ENCODE results near the gene ZBTB8OS.
A peak's percentile ranks its signal among the peaks of the same experiment; 100 is the strongest.
"Not testable (repeated sequence)": the region's sequence is repeated elsewhere in the genome, so short reads cannot be mapped to it uniquely, and the experiment has no call there.

The ZBTB8OS gene

DNA sequence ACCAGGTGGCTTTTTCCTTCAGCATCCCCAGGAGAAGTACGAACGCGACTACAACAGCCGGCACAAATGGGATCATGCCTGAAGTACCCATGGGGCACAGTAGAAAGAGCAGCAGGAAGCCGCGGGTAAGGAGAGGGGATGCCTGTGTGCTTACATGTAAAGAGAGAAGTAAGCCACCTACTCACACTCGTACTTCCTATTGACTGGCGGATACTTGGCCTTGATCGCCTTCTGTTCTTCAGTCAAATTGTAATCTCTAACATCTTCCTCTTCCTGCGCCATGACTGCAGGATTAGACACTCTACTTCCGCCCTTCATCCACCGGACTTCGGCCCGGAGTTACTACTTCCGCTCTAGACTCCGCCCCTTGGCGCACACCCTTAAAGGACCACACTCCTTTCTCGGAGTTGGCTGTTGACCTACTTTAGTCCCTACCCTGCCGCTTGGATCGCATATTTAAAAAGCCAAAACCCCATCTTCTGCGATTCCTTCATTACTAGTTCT lies at the start of gene ZBTB8OS:
Gene ZBTB8OS, minus strand, starts transcription at position 303 of the 504 bp plus-strand sequence. Its CDS starts 21 bp downstream, at position 282.
- DNase-seq = peak; percentile 97

DNA sequence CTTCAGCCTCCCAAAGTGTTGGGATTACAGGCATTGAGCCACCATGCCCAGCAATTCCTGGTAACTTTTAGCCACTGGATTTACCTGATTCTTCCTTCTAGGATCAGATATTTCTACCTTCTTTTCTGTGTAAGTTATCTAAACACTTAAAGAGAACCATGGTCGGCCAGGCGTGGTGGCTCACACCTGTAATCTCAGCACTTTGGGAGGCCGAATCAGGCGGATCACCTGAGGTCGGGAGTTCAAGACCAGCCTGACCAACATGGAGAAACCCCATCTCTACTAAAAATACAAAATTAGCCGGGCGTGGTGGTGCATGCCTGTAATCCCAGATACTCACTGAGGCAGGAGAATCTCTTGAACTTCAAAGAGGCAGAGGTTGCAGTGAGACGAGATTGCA lies 46.6 kb upstream of the ZBTB8OS start:
- DNase-seq = not testable (repeated sequence)

DNA sequence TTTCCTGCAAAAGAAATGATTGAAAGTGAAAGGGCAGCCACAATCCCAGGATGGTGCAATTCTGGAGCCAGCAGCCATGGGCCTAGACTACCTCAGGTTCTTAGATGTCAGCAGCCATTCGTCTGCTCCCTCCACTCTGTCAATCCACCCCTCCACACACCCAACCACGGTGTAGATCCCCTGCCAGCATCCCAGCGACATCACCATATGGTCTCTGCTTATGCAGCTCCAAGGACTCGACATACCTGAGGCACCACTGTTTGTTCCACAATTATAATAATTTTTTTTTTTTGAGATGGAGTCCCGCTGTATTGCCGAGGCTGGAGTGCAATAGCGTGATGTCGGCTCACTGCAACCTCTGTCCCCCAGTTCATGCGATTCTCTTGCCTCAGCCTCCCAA lies 45.7 kb upstream of the ZBTB8OS start:
- no peak for DNase-seq

DNA sequence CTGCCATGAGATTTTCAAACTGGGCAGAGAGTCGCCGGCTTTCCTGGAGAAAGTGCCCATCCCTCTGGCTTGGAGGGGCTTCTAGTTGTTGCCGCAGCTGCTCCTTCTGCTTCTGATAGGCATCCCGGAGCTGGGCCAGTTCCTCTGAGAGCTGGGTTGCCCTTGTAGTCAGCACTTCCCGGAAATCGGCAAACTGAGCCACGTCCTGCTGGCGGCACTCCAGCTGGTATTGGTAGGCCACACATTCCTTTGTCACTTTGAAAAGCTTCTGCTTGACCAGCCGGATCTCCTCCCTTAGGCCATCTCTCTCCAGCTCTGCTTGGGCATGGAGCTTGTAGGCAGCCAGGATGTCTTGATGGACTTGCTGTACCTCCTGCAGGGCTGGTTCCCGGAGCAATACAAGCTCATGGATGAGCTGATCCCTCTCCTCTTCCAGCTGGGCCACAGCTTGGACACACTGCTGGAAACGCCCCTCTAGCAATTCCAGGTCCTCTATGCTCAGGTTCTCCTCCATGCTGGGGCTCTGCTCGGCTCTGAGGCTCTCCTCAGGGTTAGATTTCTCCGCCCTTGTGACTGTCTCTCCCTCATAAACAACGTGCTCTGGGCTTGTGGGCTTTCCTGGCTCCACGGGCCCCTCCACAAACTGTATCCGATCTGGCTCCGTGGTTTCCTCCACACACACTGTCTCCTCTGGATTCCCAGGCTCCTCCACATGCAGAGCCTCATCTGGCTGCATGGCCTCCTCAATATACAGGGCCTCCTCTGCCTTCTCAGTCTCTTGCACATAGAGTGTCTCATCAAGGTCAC lies 45.0 kb upstream of the ZBTB8OS start:
- no peak for DNase-seq

DNA sequence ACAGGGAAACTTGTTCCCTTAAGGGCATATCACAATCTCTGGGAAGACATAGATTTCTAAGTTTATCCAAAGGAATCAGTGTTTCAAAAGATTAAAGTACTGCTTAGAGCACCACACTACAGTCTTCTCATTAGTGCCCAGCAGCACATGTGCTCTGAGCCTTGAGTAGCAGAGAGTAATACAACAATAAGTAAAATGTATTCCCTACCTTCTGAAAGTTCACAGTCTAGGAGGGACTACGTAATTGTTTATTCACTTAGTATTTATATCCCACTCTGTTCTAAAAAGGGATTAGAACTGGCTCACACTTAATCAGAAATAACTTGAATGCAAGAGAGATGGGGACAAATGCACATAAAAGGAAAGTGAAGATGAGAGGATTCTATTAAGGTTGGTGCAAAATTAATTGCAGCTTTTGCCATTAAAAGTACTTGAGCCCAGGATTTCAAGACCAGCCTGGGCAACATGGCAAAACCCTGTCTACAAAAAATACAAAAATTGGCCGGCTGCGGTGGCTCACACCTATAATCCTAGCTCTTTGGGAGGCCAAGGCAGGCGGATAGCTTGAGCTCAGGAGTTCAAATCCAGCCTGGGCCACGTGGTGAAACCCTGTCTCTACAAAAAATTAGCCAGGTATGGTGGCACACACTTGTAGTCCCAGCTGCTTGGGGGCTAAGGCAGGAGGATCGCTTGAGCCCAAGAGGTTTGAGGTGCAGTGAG lies 43.3 kb upstream of the ZBTB8OS start:
- DNase-seq = no peak

DNA sequence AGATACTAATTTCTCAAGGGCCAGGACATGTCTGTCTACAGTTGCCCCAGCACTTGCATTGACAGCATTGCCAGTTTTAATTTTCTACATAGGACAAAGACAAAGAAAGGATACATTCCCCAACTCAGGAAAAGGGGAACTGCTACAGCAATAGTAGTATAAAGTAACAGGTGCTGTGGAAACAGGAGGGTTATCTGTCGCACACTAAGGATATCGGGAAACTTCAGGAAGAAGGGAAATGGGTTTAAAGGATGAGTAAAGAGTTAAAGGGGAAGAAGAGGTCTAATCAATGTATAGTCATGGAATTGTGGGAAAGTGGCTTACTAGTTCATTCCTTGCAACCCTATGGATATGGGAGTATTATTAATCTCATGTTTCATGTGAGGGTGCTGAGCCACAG lies 36.0 kb upstream of the ZBTB8OS start:
- no peak for DNase-seq

DNA sequence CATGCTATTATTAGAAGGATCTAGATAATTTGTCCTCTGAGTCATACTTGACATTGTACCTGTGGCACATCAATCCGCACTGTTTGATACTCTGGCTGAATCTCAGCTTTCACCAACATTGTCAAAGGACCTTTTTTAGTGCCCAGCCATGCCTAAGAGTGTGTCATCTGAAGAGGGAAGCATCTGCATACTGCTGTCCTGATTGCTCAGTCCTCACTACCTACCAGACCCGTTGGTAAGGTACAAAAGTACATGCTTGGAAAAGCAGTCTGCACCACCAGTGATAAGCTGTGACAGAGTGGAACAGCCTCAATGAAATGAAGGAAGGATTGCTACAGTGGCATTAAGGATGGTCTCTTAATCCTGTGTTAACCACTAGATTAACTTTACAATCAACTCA lies 35.1 kb upstream of the ZBTB8OS start:
- no peak for DNase-seq

DNA sequence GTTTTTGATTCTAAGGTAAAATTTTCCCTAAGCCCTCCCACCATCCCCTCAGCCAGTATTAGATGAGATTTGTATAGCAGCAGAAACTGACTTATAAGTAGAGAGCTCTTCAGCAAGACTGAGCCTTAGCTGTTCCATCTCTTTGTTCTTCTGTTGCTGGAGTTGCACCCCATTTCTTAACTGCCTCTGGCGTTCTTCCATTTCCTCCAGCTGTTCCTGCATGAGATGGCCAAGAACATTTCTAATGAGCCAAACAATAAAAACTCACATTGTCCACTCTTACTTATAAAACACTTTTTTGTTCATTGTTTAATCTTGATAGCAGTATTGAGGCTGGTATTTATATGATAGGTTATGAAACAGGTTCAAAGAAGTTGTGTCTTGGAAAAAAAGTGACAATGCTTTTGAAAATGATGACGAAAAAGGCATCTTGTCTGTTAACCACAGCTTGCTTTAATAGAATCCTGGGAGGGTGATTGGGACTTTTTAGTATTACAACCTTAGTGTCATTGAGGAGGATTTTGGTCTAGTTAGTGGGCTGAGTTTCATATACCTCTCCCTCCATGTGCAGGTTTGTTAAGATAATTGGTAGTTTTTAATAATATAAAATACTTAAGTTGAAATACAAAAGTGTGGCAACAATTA lies 33.9 kb upstream of the ZBTB8OS start:
- DNase-seq = no peak

DNA sequence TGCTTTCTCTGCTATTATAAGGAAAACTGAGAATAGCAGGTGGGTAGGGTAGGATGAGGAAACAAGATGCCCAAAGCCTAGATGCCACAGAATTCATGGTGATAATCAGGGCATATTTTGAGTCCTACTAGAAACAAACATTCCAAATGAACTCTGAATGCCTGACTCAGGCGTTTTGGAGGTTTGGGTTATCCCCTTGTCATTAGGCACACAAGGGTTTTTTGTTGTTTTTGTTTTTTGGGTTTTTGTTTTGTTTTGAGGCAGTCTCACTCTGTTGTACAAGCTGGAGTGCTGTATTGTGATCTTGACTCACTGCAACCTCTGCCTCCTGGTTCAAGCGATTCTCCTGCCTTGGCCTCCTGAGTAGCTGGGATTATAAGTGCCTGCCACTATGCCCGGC lies 33.0 kb upstream of the ZBTB8OS start:
- DNase-seq = no peak

DNA sequence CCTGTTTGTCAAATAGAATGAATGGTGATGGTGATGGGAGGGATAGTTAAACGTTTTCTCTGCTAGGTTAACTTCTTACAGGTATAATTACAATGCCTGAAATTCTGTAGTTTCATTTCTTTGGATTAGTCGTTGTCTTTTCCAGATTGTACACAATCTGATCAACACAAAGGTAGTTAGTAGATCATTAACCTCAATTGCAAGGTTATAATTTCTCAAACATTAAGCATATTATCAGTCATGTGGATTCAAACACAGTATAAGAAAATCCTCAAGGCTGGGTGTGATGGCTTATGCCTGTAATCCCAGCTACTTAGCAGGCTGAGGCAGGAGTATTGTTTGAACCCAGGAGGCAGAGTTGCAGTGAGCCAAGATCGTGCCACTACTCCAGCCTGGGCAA lies 31.6 kb upstream of the ZBTB8OS start:
- no peak for DNase-seq

DNA sequence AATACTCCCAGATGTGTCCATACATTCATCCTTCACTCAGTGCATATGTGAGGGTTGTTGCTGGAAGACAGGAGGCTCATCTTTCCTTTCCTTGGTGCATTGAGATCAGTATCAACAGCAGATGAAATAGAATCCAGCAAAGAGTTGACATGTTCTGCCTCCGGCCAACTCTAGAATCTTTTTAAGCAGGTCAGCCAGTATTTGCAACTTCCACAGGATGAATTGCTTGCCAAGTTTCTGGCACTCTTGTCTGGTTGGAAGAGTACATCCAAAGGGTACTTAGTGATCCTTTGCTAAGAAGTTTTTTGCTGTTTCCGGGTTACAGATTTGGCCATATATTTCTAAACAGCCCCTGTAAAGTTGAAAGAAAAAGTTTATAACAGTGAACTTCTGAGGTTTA lies 31.2 kb upstream of the ZBTB8OS start:
- no peak for DNase-seq

DNA sequence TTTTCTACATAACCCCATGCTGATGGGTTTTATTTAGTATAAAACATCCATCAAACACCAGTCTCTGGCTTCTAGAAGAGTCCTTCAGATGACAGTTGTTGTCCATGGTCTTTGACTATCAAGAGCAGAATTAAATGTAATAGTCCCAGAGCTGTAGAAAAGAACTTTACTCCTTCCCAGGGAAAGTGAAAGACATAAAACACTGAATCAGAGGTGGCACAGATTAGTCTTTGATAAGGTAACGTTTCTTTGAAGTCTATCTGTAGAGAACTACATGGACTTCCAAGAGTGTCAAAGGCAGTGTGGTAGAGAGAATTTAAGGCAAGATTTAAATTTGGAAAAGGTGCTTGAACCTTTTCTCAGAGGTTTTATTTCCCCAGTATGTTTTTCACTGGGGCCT lies 30.3 kb upstream of the ZBTB8OS start:
- DNase-seq = no peak

DNA sequence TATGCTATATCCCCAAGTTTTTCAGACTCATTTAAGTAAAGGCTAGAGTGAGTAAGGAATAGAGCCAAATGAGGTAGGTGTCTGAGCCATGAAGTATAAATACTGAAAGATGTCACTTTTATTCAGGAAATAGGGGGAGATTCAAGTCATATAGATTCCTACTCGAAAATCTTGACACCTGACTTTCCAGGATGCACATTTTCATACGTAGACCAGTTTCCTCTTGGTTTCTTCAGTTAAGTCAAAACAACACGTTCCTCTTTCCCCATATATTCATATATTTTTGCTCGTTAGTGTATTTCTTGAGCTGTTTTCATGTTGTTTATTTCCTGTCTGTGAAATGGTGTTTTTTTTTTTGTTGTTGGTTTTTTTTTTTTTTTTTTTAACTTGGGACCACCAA lies 29.6 kb upstream of the ZBTB8OS start:
- DNase-seq = not testable (repeated sequence)

DNA sequence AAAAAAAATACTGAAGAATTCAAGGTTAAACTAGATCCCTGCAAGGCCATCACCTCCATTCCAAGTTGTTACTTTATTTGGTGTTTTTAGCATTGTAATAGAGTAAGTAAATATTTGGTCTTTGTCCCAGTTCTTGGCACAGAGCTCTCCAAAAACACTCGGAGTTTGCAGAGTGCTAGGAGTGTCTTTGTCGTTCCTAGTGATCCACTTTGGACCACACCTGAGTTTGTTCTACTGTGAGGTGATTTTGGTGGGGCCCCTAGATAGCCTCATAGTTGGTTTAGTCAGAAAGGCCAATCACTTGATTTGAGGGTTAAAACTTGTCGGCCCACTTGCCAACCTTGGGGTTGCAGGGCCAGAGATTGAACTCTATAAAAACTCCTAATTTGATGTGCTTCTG lies 26.6 kb upstream of the ZBTB8OS start:
- no peak for DNase-seq

DNA sequence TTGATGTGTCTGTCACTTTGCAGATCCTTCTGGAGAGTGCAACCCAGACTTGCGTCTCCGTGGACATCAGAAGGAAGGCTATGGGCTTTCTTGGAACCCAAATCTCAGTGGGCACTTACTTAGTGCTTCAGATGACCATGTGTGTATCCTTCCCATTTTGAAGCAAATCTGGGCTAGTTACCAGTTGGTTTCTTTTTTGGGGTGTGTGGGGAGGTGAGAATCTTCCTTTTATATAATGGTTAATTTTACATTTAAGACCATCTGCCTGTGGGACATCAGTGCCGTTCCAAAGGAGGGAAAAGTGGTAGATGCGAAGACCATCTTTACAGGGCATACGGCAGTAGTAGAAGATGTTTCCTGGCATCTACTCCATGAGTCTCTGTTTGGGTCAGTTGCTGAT lies 18.4 kb upstream of the ZBTB8OS start:
- DNase-seq = not testable (repeated sequence)

DNA sequence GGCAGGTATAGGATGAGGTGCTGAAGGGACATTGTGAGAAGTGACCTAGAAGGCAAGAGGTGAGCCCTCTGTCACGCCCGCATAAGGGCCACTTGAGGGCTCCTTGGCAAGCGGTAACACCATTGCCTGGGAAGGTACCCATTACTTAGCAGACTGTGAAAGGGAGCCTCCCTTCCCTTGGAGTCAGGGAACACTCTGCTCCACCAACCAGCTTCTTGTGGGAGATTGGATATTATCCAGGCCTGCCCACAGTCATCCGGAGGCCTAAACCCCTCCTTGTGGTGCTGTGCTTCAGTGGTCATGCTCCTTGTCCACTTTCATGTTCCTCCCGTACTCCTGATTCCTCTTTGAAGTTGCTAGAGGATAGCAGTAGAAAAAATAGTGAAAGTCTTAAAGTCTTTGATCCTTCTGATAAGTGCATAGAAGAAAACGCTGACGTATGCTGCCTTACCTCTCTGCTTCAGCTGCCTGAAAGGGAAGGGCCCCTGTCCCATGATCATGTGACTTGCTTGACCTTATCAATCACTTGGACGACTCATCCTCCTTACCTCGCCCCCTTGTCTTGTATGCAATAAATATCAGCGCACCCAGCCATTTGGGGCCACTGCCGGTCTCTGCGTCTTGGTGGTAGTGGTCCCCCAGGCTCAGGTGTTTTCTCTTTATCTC lies 16.7 kb upstream of the ZBTB8OS start:
- DNase-seq = no peak

DNA sequence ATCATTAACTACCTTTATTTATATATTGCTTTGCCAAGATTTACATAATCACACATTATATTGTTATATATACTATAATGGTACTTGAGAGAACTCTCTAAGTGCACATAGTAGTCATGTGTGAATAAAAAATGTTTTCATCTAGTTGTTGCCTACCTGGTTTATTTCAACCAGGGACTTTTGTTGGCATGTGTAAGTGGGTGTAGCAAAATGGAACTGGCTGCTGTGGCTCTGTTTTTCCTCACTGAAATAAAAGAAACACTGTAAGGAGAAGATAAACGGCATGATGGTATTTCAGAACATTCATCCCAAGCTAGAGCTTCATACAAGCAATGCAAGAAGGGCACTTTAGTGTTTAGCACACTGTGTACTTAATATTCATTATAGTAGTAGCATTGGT lies 15.6 kb upstream of the ZBTB8OS start:
- DNase-seq = no peak

DNA sequence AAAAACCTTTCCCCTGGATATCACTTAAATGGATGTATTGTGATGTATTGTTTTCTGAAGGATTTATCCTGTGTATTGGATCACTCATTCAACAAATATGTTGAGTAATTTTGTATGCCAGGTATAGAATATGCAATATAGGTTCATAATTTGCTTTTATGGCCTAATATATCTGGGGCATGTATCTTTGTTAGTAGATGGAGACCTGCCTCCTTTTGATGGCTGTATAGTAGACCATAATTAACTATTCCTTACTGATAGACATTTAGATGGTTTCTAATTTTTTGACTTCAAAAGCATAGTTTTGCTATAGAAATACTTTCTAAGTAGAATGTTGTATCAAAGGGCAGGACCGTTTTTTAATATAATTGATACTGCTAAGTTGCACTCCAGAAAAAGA lies 9.2 kb upstream of the ZBTB8OS start:
- DNase-seq = no peak

DNA sequence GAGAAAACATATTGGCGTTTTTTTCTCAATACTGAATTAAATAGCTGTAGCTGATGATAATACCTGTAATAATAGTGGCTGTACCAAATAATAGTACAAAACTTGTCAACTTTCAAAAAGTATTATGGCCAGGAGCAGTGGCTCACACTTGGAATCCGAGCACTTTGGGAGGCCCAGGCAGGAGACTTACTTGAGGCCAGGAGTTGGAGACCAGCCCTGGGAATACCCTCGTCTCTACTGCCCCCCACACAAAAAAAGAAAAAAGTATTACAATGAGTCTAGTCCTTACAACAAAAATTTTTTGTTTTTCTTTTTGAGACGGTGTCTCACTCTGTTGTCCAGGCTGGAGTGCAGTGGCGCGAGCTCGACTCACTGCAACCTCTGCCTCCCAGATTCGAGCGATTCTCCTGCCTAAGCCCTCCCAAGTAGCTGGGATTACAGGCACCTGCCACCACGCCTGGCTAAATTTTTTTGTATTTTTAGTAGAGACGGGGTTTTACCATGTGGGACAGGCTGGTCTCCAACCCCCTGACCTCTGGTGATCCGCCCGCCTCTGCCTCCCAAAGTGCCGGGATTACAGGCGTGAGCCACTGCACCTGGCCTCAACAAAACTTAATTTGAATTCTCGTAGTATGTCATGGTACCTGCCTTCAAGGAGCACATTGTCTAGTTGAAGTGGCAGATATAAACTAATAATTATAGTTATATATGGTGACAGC lies 2.1 kb upstream of the ZBTB8OS start:
- DNase-seq = no peak

DNA sequence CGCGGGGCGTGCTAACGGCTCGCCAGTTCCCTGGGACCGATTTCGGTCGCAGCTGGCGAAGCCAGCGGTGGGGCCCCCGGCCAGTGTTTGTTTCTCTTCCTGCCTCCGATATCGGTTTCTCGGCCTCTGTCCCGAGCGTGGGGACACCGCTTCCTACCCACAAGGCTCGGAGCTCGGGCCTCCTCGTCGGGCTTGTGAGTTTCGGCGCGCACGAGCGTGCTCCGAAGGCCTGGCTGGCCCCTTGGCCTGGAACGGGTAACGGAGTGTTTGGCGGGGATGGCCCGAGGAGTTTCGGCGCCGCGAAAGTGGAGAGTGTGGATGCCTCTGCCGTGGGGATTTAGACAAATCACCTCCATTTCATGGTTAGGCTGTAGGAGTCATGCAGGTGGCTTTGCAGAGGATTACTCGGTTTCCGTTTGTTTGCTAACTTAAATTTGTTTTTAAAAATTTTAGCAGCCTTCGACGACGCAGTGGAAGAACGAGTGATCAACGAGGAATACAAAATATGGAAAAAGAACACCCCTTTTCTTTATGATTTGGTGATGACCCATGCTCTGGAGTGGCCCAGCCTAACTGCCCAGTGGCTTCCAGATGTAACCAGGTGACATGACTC lies 1.2 kb upstream of the ZBTB8OS start:
- peak in 1 of 2 experiments; percentile 51 for DNase-seq

DNA sequence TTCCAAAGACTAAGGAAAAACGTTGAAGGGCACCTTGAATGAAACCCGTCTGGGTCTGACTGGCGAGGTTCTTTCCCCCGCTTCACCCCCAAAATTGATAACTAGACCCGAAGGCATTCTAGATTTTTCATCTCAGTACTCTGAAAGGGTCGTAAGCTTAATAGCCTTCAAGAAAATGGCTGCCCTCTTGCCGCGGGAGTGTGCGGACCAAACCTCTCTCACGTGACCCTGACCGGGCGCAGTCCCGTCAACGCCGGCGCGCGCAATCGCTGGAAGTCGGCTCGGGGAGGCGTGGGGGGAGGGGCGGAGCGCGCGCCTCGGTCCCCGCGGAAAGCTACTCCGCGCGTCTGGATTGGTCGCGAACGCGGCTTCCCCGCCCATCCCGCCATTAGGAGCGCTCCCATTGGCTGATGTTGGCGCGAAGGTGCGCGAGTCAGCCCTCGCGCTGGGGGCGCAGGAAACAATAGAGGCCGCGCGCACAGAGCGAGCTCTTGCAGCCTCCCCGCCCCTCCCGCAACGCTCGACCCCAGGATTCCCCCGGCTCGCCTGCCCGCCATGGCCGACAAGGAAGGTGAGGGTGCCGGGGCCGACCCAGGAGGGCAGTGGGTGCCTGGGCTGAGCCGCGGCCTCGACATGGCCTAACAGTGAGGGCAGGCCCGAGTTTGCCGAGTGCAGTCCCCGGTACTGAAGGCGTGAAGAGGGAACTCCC lies 556 bp upstream of the ZBTB8OS start, which contains the start of gene RBBP4:
Gene RBBP4, plus strand, starts transcription at position 457 of the 709 bp plus-strand sequence. Its CDS starts 99 bp downstream, at position 556.
- DNase-seq = peak; percentile 99

All from NCI-H2081 (cell line).